Measurements from ENCODE around the gene STAU1. TPM values are rescaled to one million over a fixed set of nuclear protein-coding genes. Genes with fewer than 3 reads are reported as not detected.

The STAU1 gene
- total and polyA plus RNA-seq, 10 of the 15 experiments (the other 5 are each of a cell fraction or from before 2014, with no cell fraction given) = 13.9 to 66.2 (median 45.6) TPM

GRCh38 chr20:49187851-49188641, at the start of gene STAU1 (continued):
- TF ChIP-seq, protein P1, sequence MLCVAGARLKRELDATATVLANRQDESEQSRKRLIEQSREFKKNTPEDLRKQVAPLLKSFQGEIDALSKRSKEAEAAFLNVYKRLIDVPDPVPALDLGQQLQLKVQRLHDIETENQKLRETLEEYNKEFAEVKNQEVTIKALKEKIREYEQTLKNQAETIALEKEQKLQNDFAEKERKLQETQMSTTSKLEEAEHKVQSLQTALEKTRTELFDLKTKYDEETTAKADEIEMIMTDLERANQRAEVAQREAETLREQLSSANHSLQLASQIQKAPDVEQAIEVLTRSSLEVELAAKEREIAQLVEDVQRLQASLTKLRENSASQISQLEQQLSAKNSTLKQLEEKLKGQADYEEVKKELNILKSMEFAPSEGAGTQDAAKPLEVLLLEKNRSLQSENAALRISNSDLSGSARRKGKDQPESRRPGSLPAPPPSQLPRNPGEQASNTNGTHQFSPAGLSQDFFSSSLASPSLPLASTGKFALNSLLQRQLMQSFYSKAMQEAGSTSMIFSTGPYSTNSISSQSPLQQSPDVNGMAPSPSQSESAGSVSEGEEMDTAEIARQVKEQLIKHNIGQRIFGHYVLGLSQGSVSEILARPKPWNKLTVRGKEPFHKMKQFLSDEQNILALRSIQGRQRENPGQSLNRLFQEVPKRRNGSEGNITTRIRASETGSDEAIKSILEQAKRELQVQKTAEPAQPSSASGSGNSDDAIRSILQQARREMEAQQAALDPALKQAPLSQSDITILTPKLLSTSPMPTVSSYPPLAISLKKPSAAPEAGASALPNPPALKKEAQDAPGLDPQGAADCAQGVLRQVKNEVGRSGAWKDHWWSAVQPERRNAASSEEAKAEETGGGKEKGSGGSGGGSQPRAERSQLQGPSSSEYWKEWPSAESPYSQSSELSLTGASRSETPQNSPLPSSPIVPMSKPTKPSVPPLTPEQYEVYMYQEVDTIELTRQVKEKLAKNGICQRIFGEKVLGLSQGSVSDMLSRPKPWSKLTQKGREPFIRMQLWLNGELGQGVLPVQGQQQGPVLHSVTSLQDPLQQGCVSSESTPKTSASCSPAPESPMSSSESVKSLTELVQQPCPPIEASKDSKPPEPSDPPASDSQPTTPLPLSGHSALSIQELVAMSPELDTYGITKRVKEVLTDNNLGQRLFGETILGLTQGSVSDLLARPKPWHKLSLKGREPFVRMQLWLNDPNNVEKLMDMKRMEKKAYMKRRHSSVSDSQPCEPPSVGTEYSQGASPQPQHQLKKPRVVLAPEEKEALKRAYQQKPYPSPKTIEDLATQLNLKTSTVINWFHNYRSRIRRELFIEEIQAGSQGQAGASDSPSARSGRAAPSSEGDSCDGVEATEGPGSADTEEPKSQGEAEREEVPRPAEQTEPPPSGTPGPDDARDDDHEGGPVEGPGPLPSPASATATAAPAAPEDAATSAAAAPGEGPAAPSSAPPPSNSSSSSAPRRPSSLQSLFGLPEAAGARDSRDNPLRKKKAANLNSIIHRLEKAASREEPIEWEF (IDR thresholded peaks at IDR 0.05; ENCODE audit: insufficient replicate concordance, low read depth, low read length) = no peak
- TF ChIP-seq DPF2 (IDR thresholded peaks at IDR 0.05) (peak; percentile 73), MYC (IDR thresholded peaks at IDR 0.05; ENCODE audit: insufficient read depth, insufficient read length, insufficient replicate concordance, low read length, severe bottlenecking) (no peak), POLR2A (IDR thresholded peaks at IDR 0.05; ENCODE audit: low read depth, low read length) (peak; percentile 82), MAX (IDR thresholded peaks at IDR 0.05; ENCODE audit: low read depth, low read length) (no peak), ETV6 (conservative IDR thresholded peaks at IDR 0.05 in 1 of 2, IDR thresholded peaks at IDR 0.05 in 1 of 2; ENCODE audit: borderline replicate concordance in 1 of 2, low read depth in 1 of 2) (0 out of 4 replicates have a peak, but pooled peaks of 1 of the 2 experiments have one; percentile 52), NFXL1 (IDR thresholded peaks at IDR 0.05; ENCODE audit: borderline replicate concordance) (0 out of 2 replicates have a peak, but pooled peaks have one; percentile 49), SKIL (IDR thresholded peaks at IDR 0.05; ENCODE audit: low read depth, poor library complexity, severe bottlenecking) (no peak), MTA3 (IDR thresholded peaks at IDR 0.05; ENCODE audit: borderline replicate concordance, low read length) (no peak), YBX1 (IDR thresholded peaks at IDR 0.05) (no peak), ZBTB40 (IDR thresholded peaks at IDR 0.05; ENCODE audit: borderline replicate concordance) (no peak; the same call in 1 of the 2 replicates), CBX5 (IDR thresholded peaks at IDR 0.05; ENCODE audit: low read depth) (no peak; the same call in 1 of the 2 replicates)
